Esophagus muscularis mucosa (tissue), 4 donors: ENCODE data around the gene TIE1. TPM values are rescaled to one million over a fixed set of nuclear protein-coding genes. Genes with fewer than 3 reads are reported as not detected.

Source experiments
- DNase-seq: peaks from one replicate; pipeline ENCODE4 v3.0.0-alpha.2; 2017; ENCODE audit errors: extremely low spot score
- H3K27ac ChIP-seq, 4 donors: fragments of 200-600 bp; sonication (generic); replicated peaks in 1 of 4; 1 replicate in 3 of 4; 2 replicates in 1 of 4; pipeline ENCODE4 v1.5.1; 2016 to 2019; ENCODE audit warnings: mild to moderate bottlenecking in 1 of 4
- H3K27me3 ChIP-seq, 4 donors: fragments of 200-600 bp; sonication (generic); one replicate each; pipeline versions ENCODE4 v1.5.1 to v1.6.0; 2016 to 2019
- H3K36me3 ChIP-seq, 4 donors: fragments of 200-600 bp; sonication (generic); one replicate each; pipeline ENCODE4 v1.5.1; 2016 to 2019
- H3K4me1 ChIP-seq, 4 donors: fragments of 200-600 bp; sonication (generic); one replicate each; pipeline ENCODE4 v1.5.1; 2016 to 2019
- H3K4me3 ChIP-seq, 4 donors: fragments of 200-600 bp; sonication (generic); 1 replicate in 2 of 4; 2 replicates in 2 of 4; pipeline ENCODE4 v1.5.1; 2016 to 2019; ENCODE audit warnings: mild to moderate bottlenecking in 4 of 4, moderate library complexity in 1 of 4
- H3K9me3 ChIP-seq, 4 donors: fragments of 200-600 bp; sonication (generic); 1 replicate in 3 of 4; 2 replicates in 1 of 4; pipeline ENCODE4 v1.5.1; 2016 to 2019
- CTCF ChIP-seq, 3 experiments: fragments of 200-600 bp in 2 of 3; fragments of 450-650 bp in 1 of 3; sonication (generic) in 2 of 3; IDR thresholded peaks; one replicate each; pipeline ENCODE4 v1.5.1; 2017 to 2019; ENCODE audit warnings: antibody characterized with exemption in 3 of 3, mild to moderate bottlenecking in 2 of 3, moderate library complexity in 1 of 3
- EP300 ChIP-seq: sonication (generic); formaldehyde crosslinking; IDR thresholded peaks from one replicate; pipeline ENCODE4 v1.6.1; 2017; ENCODE audit warnings: antibody characterized with exemption
- POLR2A ChIP-seq: fragments of 450-650 bp; IDR thresholded peaks from one replicate; pipeline ENCODE4 v1.6.1; 2017; ENCODE audit warnings: antibody characterized with exemption, moderate library complexity, mild to moderate bottlenecking, low read depth
- POLR2AphosphoS5 ChIP-seq, 2 donors: sonication (generic); formaldehyde crosslinking; IDR thresholded peaks; one replicate each; pipeline ENCODE4 v1.6.1; 2017; ENCODE audit warnings: antibody characterized with exemption in 2 of 2
- WGBS: methylation state at CpG from one replicate; pipeline ENCODE4 v1.1.5; 2018; 5-methylcytosine and 5-hydroxymethylcytosine counted together
- intact Hi-C: fragments of 100-400 bp; cut with DNase I; formaldehyde crosslinking; loops from one replicate; pipeline ENCODE4 v1.15.1; 2023
- total RNA-seq, 4 donors: library from RNA; depleted of rRNA; stranded (reverse); fragments of >200 nt; gene quantifications; one replicate each; pipeline versions ENCODE4 v1.1.0 to v1.2.1, GENCODE V29; 2016

The TIE1 gene
- total RNA-seq, 4 donors from 2014 or later, result 16.2 to 51.1 (median 32.6) TPM

- WGBS, result 75% methylated on average over 7 of the region's 7 CpGs
- Histone ChIP-seq H3K4me3 (no peak overlapping the region), H3K36me3 (no peaks in the 10 kb centered on the region), H3K9me3 (no peaks in the 10 kb centered on the region), H3K4me1 (peaks cover 38 to 45% (median 43%) of the 10 kb centered on the region in 4 donors), H3K27ac (peak overlapping the region; percentile 69 to 84 (median 79)), H3K27me3 (no peaks in the 10 kb centered on the region)
- intact Hi-C loops, result loop anchor here (5.0 kb wide), 1 partner anchor 53 kb away; no protein-coding TSS in a partner anchor
- no peak for DNase-seq
- peak; percentile 18 to 68 for TF ChIP-seq POLR2AphosphoS5 (IDR thresholded peaks at IDR 0.05)
- no peak for TF ChIP-seq POLR2A
- TF ChIP-seq EP300, result no peak
- TF ChIP-seq CTCF (IDR thresholded peaks at IDR 0.05), result no peak
These were observed 6.7 kb upstream of the TIE1 start for GRCh38 chr1:43293896-43294760.

- TF ChIP-seq POLR2A, result no peak
- no peak for TF ChIP-seq POLR2AphosphoS5 (IDR thresholded peaks at IDR 0.05)
- no peak for TF ChIP-seq CTCF (IDR thresholded peaks at IDR 0.05)
- no peak for TF ChIP-seq EP300
- WGBS, result 87% methylated on average over 8 of the region's 8 CpGs
- Histone ChIP-seq H3K4me1 (peaks cover 40 to 52% (median 49%) of the 10 kb centered on the region in 4 donors), H3K36me3 (no peaks in the 10 kb centered on the region), H3K4me3 (no peak overlapping the region), H3K9me3 (no peaks in the 10 kb centered on the region), H3K27me3 (no peaks in the 10 kb centered on the region), H3K27ac (peak overlapping the region; percentile 69 to 84 (median 79))
- intact Hi-C loops, result loop anchor here (5.0 kb wide), 1 partner anchor 53 kb away; no protein-coding TSS in a partner anchor
- no peak for DNase-seq
These were observed 6.0 kb upstream of the TIE1 start for GRCh38 chr1:43294761-43295160.

GRCh38 chr1:43296207-43296606, 4.6 kb upstream of the TIE1 start:
- Histone ChIP-seq H3K27ac (peak overlapping the region; percentile 69 to 84 (median 79)), H3K36me3 (no peaks in the 10 kb centered on the region), H3K9me3 (no peaks in the 10 kb centered on the region), H3K27me3 (no peaks in the 10 kb centered on the region), H3K4me3 (no peak overlapping the region), H3K4me1 (peaks cover 46 to 55% (median 54%) of the 10 kb centered on the region in 4 donors)
- WGBS, result 77% methylated on average over 1 of the region's 1 CpG
- DNase-seq, result no peak
- intact Hi-C loops, result no loop called here
- TF ChIP-seq POLR2A, result no peak
- TF ChIP-seq POLR2AphosphoS5 (IDR thresholded peaks at IDR 0.05), result no peak
- no peak for TF ChIP-seq EP300
- no peak for TF ChIP-seq CTCF (IDR thresholded peaks at IDR 0.05)

GRCh38 chr1:43298055-43298454, 2.7 kb upstream of the TIE1 start:
- Histone ChIP-seq H3K36me3 (no peaks in the 10 kb centered on the region), H3K27ac (no peak overlapping the region), H3K4me1 (peaks cover 46 to 56% (median 55%) of the 10 kb centered on the region in 4 donors), H3K9me3 (no peaks in the 10 kb centered on the region), H3K4me3 (no peak overlapping the region), H3K27me3 (no peaks in the 10 kb centered on the region)
- TF ChIP-seq EP300, result no peak
- TF ChIP-seq POLR2AphosphoS5 (IDR thresholded peaks at IDR 0.05), result no peak
- TF ChIP-seq POLR2A, result no peak
- TF ChIP-seq CTCF (IDR thresholded peaks at IDR 0.05), result no peak
- DNase-seq, result no peak
- 94% methylated on average over 1 of the region's 1 CpG for WGBS
- intact Hi-C loops, result no loop called here
